K562 (cell line): ENCODE results near the gene PARP1. TPM values are rescaled to one million over a fixed set of nuclear protein-coding genes. Genes with fewer than 3 reads are reported as not detected.

Source experiments
- HDGF ChIP-seq: fragments of 450-650 bp; IDR thresholded peaks from 2 replicates; pipeline ENCODE4 v1.6.1; 2016
- L3MBTL2 ChIP-seq: fragments of 450-650 bp; IDR thresholded peaks from 2 replicates; pipeline ENCODE4 v1.6.1; 2016; ENCODE audit warnings: mild to moderate bottlenecking, moderate library complexity
- MEIS2 ChIP-seq: fragments of 450-650 bp; IDR thresholded peaks from 2 replicates; pipeline ENCODE4 v1.6.1; 2014; ENCODE audit warnings: mild to moderate bottlenecking; ENCODE audit not compliant: partially characterized antibody
- MYNN ChIP-seq, 2 experiments: sonication (generic); formaldehyde crosslinking in 1 of 2; IDR thresholded peaks; 2 replicates each; pipeline versions ENCODE4 v1.5.0 to v1.6.1; 2016 to 2020; ENCODE audit warnings: antibody characterized with exemption in 1 of 2, missing genetic modification reagents in 1 of 2
- NFYB ChIP-seq: IDR thresholded peaks from 2 replicates; pipeline ENCODE4 v1.6.1; 2011; ENCODE audit warnings: mild to moderate bottlenecking, moderate library complexity; ENCODE audit not compliant: insufficient read length; ENCODE audit errors: extremely low read depth
- ZBTB17 ChIP-seq: fragments of 450-650 bp; formaldehyde crosslinking; IDR thresholded peaks from 2 replicates; pipeline ENCODE4 v1.4.0; 2020; ENCODE audit warnings: mild to moderate bottlenecking
- ZNF586 ChIP-seq: fragments of 450-650 bp; formaldehyde crosslinking; conservative IDR thresholded peaks from 2 replicates; pipeline ENCODE4 v1.4.0; 2020; ENCODE audit warnings: mild to moderate bottlenecking, moderate library complexity
- polyA plus RNA-seq, 8 experiments: library from polyadenylated mRNA; depleted of rRNA in 4 of 8; stranded (reverse) in 5 of 8; unstranded in 3 of 8; fragments of >200 nt; fragmentation: Nextera tagmentation in 2 of 8; fragmentation: Illumina TruSeq in 1 of 8; extraction: Ambion mirVana in 2 of 8; extraction: Trizol in 1 of 8; gene quantifications; 2 replicates each; pipeline versions ENCODE4 v1.2.1 to v1.2.3, GENCODE V29; 2011 to 2014; ENCODE audit warnings: inconsistent platforms in 1 of 8, missing spikeins in 1 of 8
- total RNA-seq, 7 experiments: library from RNA; depleted of rRNA in 6 of 7; stranded (reverse); fragments of >200 nt in 6 of 7; fragmentation: Illumina TruSeq in 2 of 7; extraction: Trizol in 2 of 7; gene quantifications; 2 replicates each; pipeline versions ENCODE4 v1.2.1 to v1.2.3, GENCODE V29; 2011 to 2021; ENCODE audit warnings: low replicate concordance in 1 of 7
- TF ChIP-seq, protein P1 (sequence below): fragments of 450-650 bp; conservative IDR thresholded peaks from 2 replicates; pipeline ENCODE4 v1.6.1; 2016; ENCODE audit warnings: missing genetic modification characterization, low read depth, mild to moderate bottlenecking, missing compliant biosample characterization, moderate library complexity
- TF ChIP-seq, protein P2 (sequence below): fragments of 250-450 bp; sonication (Bioruptor Pico); IDR thresholded peaks from 2 replicates; pipeline ENCODE4 v1.5.0; 2020; ENCODE audit warnings: mild to moderate bottlenecking, borderline replicate concordance
- TF ChIP-seq, protein P3 (sequence below): fragments of 200-800 bp; sonication (Bioruptor generic); IDR thresholded peaks from 2 replicates; pipeline ENCODE4 v1.6.1; 2017; ENCODE audit warnings: missing genetic modification characterization, missing compliant biosample characterization
- TF ChIP-seq, protein P4 (sequence below): fragments of 450-650 bp; IDR thresholded peaks from 2 replicates; pipeline ENCODE4 v1.6.1; 2016
- TF ChIP-seq, protein P5 (sequence below): fragments of 450-650 bp; IDR thresholded peaks from 2 replicates; pipeline ENCODE4 v1.6.1; 2016; ENCODE audit warnings: mild to moderate bottlenecking
- TF ChIP-seq, protein P6 (sequence below): sonication (generic); formaldehyde crosslinking; IDR thresholded peaks from 2 replicates; pipeline ENCODE4 v1.8.0; 2022; ENCODE audit warnings: mild to moderate bottlenecking, missing genetic modification reagents
- TF ChIP-seq, protein P7 (sequence below): sonication (generic); formaldehyde crosslinking; IDR thresholded peaks from 2 replicates; pipeline ENCODE4 v1.8.0; 2023; ENCODE audit warnings: mild to moderate bottlenecking, missing genetic modification reagents

Gene PARP1
- total and polyA plus RNA-seq, 9 of the 15 experiments (the other 6 are each of a cell fraction or from before 2014, with no cell fraction given) = 121 to 306 (median 250) TPM

DNA sequence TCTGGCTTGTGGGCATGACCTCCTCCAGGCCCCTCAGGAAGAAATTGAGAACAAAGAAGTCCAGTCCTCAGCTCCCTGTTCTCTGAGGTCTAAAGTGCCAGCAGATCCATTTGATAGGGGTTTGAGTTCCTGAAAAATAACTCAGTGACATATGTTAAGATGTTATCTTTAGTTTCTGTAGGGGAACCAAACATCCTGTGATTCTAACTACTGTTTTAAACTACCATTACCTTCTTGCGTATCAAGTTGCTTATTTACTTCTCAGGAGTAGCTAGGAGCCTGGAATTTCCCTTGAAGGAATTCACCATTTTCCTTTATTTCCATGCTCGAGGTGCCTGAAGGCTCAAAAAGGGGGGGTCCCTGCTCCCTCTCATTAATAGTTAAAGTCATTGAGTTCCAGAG is 80.1 kb downstream of the PARP1 start (continued):
- TF ChIP-seq NFYB (no peak), L3MBTL2 (no peak), MYNN (IDR thresholded peaks at IDR 0.05) (no peak), MYNN (CRISPR knock-in tag; IDR thresholded peaks at IDR 0.05) (no peak), MEIS2 (peak; percentile 70), ZBTB17 (no peak), HDGF (no peak), ZNF586 (no peak)
- TF ChIP-seq, protein P1, sequence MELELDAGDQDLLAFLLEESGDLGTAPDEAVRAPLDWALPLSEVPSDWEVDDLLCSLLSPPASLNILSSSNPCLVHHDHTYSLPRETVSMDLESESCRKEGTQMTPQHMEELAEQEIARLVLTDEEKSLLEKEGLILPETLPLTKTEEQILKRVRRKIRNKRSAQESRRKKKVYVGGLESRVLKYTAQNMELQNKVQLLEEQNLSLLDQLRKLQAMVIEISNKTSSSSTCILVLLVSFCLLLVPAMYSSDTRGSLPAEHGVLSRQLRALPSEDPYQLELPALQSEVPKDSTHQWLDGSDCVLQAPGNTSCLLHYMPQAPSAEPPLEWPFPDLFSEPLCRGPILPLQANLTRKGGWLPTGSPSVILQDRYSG (tag) = no peak
- TF ChIP-seq, protein P2, sequence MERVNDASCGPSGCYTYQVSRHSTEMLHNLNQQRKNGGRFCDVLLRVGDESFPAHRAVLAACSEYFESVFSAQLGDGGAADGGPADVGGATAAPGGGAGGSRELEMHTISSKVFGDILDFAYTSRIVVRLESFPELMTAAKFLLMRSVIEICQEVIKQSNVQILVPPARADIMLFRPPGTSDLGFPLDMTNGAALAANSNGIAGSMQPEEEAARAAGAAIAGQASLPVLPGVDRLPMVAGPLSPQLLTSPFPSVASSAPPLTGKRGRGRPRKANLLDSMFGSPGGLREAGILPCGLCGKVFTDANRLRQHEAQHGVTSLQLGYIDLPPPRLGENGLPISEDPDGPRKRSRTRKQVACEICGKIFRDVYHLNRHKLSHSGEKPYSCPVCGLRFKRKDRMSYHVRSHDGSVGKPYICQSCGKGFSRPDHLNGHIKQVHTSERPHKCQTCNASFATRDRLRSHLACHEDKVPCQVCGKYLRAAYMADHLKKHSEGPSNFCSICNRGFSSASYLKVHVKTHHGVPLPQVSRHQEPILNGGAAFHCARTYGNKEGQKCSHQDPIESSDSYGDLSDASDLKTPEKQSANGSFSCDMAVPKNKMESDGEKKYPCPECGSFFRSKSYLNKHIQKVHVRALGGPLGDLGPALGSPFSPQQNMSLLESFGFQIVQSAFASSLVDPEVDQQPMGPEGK (CRISPR knock-in tag) = no peak
- TF ChIP-seq, protein P3, sequence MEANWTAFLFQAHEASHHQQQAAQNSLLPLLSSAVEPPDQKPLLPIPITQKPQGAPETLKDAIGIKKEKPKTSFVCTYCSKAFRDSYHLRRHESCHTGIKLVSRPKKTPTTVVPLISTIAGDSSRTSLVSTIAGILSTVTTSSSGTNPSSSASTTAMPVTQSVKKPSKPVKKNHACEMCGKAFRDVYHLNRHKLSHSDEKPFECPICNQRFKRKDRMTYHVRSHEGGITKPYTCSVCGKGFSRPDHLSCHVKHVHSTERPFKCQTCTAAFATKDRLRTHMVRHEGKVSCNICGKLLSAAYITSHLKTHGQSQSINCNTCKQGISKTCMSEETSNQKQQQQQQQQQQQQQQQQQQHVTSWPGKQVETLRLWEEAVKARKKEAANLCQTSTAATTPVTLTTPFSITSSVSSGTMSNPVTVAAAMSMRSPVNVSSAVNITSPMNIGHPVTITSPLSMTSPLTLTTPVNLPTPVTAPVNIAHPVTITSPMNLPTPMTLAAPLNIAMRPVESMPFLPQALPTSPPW = no peak
- TF ChIP-seq, protein P4, sequence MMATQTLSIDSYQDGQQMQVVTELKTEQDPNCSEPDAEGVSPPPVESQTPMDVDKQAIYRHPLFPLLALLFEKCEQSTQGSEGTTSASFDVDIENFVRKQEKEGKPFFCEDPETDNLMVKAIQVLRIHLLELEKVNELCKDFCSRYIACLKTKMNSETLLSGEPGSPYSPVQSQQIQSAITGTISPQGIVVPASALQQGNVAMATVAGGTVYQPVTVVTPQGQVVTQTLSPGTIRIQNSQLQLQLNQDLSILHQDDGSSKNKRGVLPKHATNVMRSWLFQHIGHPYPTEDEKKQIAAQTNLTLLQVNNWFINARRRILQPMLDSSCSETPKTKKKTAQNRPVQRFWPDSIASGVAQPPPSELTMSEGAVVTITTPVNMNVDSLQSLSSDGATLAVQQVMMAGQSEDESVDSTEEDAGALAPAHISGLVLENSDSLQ = peak; percentile 50; the same call in 1 of the 2 replicates
- TF ChIP-seq, protein P5, sequence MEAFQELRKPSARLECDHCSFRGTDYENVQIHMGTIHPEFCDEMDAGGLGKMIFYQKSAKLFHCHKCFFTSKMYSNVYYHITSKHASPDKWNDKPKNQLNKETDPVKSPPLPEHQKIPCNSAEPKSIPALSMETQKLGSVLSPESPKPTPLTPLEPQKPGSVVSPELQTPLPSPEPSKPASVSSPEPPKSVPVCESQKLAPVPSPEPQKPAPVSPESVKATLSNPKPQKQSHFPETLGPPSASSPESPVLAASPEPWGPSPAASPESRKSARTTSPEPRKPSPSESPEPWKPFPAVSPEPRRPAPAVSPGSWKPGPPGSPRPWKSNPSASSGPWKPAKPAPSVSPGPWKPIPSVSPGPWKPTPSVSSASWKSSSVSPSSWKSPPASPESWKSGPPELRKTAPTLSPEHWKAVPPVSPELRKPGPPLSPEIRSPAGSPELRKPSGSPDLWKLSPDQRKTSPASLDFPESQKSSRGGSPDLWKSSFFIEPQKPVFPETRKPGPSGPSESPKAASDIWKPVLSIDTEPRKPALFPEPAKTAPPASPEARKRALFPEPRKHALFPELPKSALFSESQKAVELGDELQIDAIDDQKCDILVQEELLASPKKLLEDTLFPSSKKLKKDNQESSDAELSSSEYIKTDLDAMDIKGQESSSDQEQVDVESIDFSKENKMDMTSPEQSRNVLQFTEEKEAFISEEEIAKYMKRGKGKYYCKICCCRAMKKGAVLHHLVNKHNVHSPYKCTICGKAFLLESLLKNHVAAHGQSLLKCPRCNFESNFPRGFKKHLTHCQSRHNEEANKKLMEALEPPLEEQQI = no peak
- TF ChIP-seq, protein P6, sequence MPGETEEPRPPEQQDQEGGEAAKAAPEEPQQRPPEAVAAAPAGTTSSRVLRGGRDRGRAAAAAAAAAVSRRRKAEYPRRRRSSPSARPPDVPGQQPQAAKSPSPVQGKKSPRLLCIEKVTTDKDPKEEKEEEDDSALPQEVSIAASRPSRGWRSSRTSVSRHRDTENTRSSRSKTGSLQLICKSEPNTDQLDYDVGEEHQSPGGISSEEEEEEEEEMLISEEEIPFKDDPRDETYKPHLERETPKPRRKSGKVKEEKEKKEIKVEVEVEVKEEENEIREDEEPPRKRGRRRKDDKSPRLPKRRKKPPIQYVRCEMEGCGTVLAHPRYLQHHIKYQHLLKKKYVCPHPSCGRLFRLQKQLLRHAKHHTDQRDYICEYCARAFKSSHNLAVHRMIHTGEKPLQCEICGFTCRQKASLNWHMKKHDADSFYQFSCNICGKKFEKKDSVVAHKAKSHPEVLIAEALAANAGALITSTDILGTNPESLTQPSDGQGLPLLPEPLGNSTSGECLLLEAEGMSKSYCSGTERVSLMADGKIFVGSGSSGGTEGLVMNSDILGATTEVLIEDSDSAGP (CRISPR knock-in tag) = no peak
- TF ChIP-seq, protein P7, sequence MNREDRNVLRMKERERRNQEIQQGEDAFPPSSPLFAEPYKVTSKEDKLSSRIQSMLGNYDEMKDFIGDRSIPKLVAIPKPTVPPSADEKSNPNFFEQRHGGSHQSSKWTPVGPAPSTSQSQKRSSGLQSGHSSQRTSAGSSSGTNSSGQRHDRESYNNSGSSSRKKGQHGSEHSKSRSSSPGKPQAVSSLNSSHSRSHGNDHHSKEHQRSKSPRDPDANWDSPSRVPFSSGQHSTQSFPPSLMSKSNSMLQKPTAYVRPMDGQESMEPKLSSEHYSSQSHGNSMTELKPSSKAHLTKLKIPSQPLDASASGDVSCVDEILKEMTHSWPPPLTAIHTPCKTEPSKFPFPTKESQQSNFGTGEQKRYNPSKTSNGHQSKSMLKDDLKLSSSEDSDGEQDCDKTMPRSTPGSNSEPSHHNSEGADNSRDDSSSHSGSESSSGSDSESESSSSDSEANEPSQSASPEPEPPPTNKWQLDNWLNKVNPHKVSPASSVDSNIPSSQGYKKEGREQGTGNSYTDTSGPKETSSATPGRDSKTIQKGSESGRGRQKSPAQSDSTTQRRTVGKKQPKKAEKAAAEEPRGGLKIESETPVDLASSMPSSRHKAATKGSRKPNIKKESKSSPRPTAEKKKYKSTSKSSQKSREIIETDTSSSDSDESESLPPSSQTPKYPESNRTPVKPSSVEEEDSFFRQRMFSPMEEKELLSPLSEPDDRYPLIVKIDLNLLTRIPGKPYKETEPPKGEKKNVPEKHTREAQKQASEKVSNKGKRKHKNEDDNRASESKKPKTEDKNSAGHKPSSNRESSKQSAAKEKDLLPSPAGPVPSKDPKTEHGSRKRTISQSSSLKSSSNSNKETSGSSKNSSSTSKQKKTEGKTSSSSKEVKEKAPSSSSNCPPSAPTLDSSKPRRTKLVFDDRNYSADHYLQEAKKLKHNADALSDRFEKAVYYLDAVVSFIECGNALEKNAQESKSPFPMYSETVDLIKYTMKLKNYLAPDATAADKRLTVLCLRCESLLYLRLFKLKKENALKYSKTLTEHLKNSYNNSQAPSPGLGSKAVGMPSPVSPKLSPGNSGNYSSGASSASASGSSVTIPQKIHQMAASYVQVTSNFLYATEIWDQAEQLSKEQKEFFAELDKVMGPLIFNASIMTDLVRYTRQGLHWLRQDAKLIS (CRISPR knock-in tag) = no peak
